Fibroblast of lung (primary cell): Measurements from ENCODE around the gene DET1. TPM values are rescaled to one million over a fixed set of nuclear protein-coding genes. Genes with fewer than 3 reads are reported as not detected.

Source experiments
- DNase-seq, 2 donors: peaks; one replicate each; pipeline versions ENCODE4 v3.0.0 to v3.0.0-alpha.2; 2010; ENCODE audit warnings: low read depth in 2 of 2
- H2AFZ ChIP-seq: 2 replicates; pipeline ENCODE4 v1.5.1; 2012; ENCODE audit warnings: low read length, control low read depth, inconsistent platforms
- H3K27ac ChIP-seq: 2 replicates; pipeline ENCODE4 v1.5.1; 2011; ENCODE audit warnings: low read length, control low read depth; ENCODE audit not compliant: insufficient read depth
- H3K27me3 ChIP-seq: 2 replicates; pipeline ENCODE4 v1.5.1; 2011; ENCODE audit warnings: mild to moderate bottlenecking, low read length; ENCODE audit not compliant: control insufficient read depth, insufficient read depth
- H3K36me3 ChIP-seq: 2 replicates; pipeline ENCODE4 v1.5.1; 2011; ENCODE audit warnings: low read length; ENCODE audit not compliant: control insufficient read depth, insufficient read depth
- H3K4me1 ChIP-seq: 2 replicates; pipeline ENCODE4 v1.5.1; 2011; ENCODE audit warnings: low read length; ENCODE audit not compliant: control insufficient read depth, insufficient read depth; ENCODE audit errors: extremely low read depth
- H3K4me2 ChIP-seq: 2 replicates; pipeline ENCODE4 v1.5.1; 2011; ENCODE audit warnings: low read length, control low read depth; ENCODE audit not compliant: insufficient read depth; ENCODE audit errors: extremely low read depth
- H3K4me3 ChIP-seq, 4 experiments: fragments of 200-600 bp in 1 of 4; sonication (generic) in 1 of 4; replicated peaks in 1 of 4; 2 replicates each; pipeline ENCODE4 v1.5.1; 2011 to 2016; ENCODE audit warnings: low read length in 4 of 4, low read depth in 3 of 4, mild to moderate bottlenecking in 3 of 4, control low read depth in 2 of 4, inconsistent platforms in 1 of 4, mixed read lengths in 1 of 4; ENCODE audit not compliant: insufficient read depth in 1 of 4; ENCODE audit errors: control extremely low read depth in 1 of 4
- H3K79me2 ChIP-seq: 2 replicates; pipeline ENCODE4 v1.5.1; 2012; ENCODE audit warnings: mild to moderate bottlenecking, low read length, inconsistent platforms; ENCODE audit not compliant: control insufficient read depth, insufficient read depth
- H3K9ac ChIP-seq: 2 replicates; pipeline ENCODE4 v1.5.1; 2011; ENCODE audit warnings: mild to moderate bottlenecking, low read length, control low read depth; ENCODE audit not compliant: insufficient read depth
- H3K9me3 ChIP-seq: 2 replicates; pipeline ENCODE4 v1.5.1; 2012; ENCODE audit warnings: low read depth, low read length; ENCODE audit not compliant: control insufficient read depth, insufficient read depth
- H4K20me1 ChIP-seq: 2 replicates; pipeline ENCODE4 v1.5.1; 2011; ENCODE audit warnings: low read length; ENCODE audit not compliant: control insufficient read depth, insufficient read depth; ENCODE audit errors: extremely low read depth
- CTCF ChIP-seq, 2 donors: IDR thresholded peaks in 1 of 2; conservative IDR thresholded peaks in 1 of 2; 1 replicate in 1 of 2; 2 replicates in 1 of 2; pipeline ENCODE4 v1.5.1; 2011 to 2012; ENCODE audit warnings: low read length in 2 of 2, control low read depth in 1 of 2, inconsistent platforms in 1 of 2, low read depth in 1 of 2, mild to moderate bottlenecking in 1 of 2
- EZH2 ChIP-seq: IDR thresholded peaks from 2 replicates; pipeline ENCODE4 v1.5.1; 2012; ENCODE audit warnings: low read length, control low read depth, mild to moderate bottlenecking; ENCODE audit errors: missing control alignments
- polyA plus RNA-seq, 2 donors: library from polyadenylated mRNA; depleted of rRNA in 1 of 2; stranded (reverse) in 1 of 2; unstranded in 1 of 2; fragments of >200 nt; gene quantifications; 2 replicates each; pipeline ENCODE4 v1.2.1, GENCODE V29; 2011 to 2012; ENCODE audit warnings: missing spikeins in 1 of 2
- total RNA-seq: library from RNA; depleted of rRNA; stranded (reverse); fragments of >200 nt; gene quantifications from 2 replicates; pipeline ENCODE4 v1.2.1, GENCODE V29; 2014

Gene DET1
- total and polyA plus RNA-seq, 2 donors (not counting 1 experiment from before 2014, with no cell fraction given) = 6.4 to 8.9 TPM

DNA sequence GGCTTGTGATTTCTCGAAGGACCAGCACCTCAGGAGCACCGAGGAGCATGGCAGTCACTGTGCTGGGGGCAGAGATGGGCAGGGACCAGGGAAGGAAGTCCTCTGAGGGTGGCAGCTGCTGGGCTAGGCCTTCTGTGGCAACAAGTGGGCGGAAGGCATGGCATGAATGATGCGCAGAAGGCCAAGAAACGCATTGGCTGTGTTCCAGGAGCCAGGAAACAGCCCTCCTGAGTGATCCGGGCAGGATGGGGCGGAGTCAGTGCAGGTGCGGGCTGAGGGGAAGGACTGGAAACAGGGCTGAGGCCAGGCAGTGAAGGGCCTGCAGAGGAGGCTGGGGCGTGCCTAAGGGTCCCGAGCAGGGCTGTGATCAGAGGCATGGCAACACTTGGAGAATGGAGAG lies 55.3 kb downstream of the DET1 start:
- Histone ChIP-seq H3K27ac (no peak overlapping the region), H3K36me3 (no peaks in the 10 kb centered on the region), H3K4me2 (no peak overlapping the region), H2AFZ (no peak overlapping the region), H3K79me2 (no peaks in the 10 kb centered on the region), H3K9me3 (no peaks in the 10 kb centered on the region), H3K4me1 (no peaks in the 10 kb centered on the region), H3K4me3 (no peak overlapping the region), H3K9ac (no peak overlapping the region), H3K27me3 (no peaks in the 10 kb centered on the region), H4K20me1 (no peaks in the 10 kb centered on the region)
- TF ChIP-seq EZH2 (no peak), CTCF (conservative IDR thresholded peaks at IDR 0.05 in 1 of 2, IDR thresholded peaks at IDR 0.05 in 1 of 2; ENCODE audit: low read depth in 1 of 2, low read length in 2 of 2) (no peak)
- DNase-seq = no peak

DNA sequence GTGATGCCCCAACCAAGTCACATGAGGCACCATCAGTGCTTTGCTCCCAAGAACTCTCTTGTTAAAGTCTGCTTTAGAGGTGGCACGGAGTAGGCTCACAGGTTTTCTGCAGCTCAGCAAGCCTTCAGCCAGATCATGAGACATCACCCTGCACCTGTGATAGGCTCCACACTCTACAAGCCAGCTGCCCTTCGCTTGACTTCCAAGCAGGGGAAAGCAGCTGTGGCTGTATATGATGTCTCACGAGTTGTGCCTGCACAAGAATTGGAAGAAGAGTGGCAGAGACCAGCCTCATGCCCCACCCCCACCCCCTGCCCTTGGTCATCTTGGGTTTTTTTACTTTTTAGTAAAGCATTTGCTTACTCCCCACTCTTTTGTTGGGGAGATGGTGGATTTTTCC lies 56.4 kb downstream of the DET1 start:
- no peak for DNase-seq
- H3K4me3 ChIP-seq = no peak overlapping the region
- H3K27me3 ChIP-seq = no peaks in the 10 kb centered on the region
- no peaks in the 10 kb centered on the region for H4K20me1 ChIP-seq
- no peaks in the 10 kb centered on the region for H3K9me3 ChIP-seq
- H3K4me2 ChIP-seq = no peak overlapping the region
- no peaks in the 10 kb centered on the region for H3K79me2 ChIP-seq
- no peak overlapping the region for H3K9ac ChIP-seq
- H3K27ac ChIP-seq = no peak overlapping the region
- no peaks in the 10 kb centered on the region for H3K36me3 ChIP-seq
- no peak for TF ChIP-seq EZH2
- TF ChIP-seq CTCF (conservative IDR thresholded peaks at IDR 0.05 in 1 of 2, IDR thresholded peaks at IDR 0.05 in 1 of 2; ENCODE audit: low read depth in 1 of 2, low read length in 2 of 2) = no peak
- no peak overlapping the region for H2AFZ ChIP-seq
- no peaks in the 10 kb centered on the region for H3K4me1 ChIP-seq

DNA sequence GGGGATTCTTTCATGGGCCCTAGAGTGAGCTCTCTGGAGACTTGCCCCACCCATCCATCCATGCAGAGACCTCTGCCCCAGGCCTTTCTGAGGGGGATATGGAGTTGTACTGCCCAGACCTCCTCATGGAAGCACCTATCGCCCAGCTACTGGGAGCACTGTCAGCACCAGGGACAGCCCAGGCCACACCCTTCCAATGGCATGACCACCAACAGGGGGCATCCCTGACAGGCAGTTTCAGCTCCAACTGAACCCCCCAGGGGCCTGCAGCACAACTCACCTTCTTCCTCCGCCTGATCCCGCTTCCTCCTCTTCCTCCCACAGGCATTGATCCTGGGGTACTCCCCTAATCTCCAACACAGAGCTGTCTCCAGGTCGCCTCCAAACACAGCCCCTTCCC lies 57.2 kb downstream of the DET1 start:
- H2AFZ ChIP-seq = no peak overlapping the region
- TF ChIP-seq EZH2 = no peak

More for the DNA sequence above, 57.2 kb downstream of the DET1 start:
- Histone ChIP-seq H3K9me3 (no peaks in the 10 kb centered on the region), H3K4me3 (no peak overlapping the region), H3K27ac (no peak overlapping the region), H3K79me2 (no peaks in the 10 kb centered on the region), H3K4me2 (no peak overlapping the region), H3K9ac (no peak overlapping the region), H3K27me3 (no peaks in the 10 kb centered on the region), H4K20me1 (no peaks in the 10 kb centered on the region), H3K36me3 (no peaks in the 10 kb centered on the region), H3K4me1 (no peaks in the 10 kb centered on the region)
- DNase-seq = no peak
